B cell (primary cell): Measurements from ENCODE around the gene ZNF260.

Experiments used
- EZH2 ChIP-seq: IDR thresholded peaks from 2 replicates; pipeline ENCODE4 v1.6.1; 2012; ENCODE audit warnings: borderline replicate concordance, low read depth, mild to moderate bottlenecking, moderate library complexity, low read length; ENCODE audit not compliant: insufficient read depth, poor library complexity, severe bottlenecking
- TF ChIP-seq, protein P1 (sequence below): fragments of 200-600 bp; IDR thresholded peaks from one replicate; pipeline ENCODE4 v1.8.0; 2022; ENCODE audit warnings: antibody characterized with exemption, mild to moderate bottlenecking

DNA sequence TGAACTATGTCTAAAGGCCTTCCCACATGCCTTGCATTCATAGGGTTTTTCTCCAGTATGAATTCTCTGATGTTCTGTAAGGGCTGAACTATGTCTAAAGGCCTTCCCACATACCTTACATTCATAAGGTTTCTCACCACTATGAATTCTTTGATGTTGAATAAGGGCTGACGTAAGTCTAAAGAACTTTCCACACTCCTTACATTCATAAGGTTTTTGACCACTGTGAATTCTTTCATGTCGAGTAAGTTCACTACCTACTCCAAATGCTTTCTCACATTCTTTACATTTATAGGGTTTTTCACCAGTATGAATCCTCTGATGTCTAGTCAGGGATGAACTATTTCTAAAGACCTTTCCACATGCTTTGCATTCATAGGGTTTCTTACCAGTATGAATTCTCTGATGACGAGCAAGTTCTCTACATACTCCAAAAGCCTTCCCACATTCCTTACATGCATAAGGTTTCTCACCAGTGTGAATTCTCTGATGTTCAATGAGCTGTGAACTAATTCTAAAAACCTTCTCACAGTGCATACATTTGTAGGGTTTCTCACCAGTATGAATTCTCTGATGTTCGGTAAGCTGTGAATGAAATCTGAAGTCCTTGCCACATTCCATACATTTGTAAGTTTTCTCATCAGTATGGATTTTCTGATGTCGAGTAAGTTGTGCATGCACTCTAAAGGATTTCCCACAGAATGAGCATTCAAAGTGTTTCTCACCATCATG, 19.1 kb upstream of the ZNF260 start:
- no peak for TF ChIP-seq EZH2
- TF ChIP-seq, protein P1, sequence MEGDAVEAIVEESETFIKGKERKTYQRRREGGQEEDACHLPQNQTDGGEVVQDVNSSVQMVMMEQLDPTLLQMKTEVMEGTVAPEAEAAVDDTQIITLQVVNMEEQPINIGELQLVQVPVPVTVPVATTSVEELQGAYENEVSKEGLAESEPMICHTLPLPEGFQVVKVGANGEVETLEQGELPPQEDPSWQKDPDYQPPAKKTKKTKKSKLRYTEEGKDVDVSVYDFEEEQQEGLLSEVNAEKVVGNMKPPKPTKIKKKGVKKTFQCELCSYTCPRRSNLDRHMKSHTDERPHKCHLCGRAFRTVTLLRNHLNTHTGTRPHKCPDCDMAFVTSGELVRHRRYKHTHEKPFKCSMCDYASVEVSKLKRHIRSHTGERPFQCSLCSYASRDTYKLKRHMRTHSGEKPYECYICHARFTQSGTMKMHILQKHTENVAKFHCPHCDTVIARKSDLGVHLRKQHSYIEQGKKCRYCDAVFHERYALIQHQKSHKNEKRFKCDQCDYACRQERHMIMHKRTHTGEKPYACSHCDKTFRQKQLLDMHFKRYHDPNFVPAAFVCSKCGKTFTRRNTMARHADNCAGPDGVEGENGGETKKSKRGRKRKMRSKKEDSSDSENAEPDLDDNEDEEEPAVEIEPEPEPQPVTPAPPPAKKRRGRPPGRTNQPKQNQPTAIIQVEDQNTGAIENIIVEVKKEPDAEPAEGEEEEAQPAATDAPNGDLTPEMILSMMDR, result no peak
